ENCODE measurements around the gene EIF4E1B.

EIF4E1B gene

DNA sequence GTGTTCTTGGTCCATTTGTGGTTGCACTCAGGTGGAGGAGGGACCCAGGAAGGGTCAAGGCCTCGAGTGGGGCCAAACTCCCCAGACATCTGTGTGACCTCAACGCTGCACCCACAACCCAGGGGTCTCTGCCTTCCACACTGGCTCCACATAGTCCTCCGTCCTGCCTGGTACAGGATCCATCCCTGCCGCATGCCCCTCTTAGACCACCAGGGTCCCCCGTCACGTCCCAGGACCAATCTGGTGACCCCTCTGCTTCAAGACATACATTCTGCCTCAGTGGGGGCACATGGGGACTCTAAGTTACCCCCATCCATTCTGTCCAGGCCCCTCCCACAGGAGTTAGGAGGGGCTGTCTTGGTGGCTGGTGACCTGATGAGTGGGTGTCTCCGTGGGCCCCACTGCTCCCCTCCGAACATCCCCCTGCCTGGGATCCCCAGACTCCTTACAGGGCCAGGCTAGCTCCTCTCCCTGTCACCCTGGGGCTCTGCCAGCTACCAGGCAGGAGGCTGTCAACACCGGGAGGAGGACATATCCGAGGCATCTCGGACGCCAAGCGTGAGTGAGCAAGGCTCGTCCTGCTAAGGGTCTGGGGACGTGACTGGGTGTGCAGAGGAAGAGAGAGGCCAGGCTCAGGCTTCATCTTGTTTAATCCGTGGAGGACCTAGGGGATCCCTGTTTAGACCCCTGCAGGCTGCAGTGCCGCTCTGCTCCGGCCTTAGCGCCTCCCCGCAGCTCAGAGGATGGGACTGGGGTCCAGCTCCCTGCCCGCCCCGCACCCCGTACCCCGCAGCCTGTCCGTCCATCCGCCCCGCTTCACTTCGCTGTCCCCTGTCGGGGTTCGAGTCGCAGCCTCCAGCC is 49.1 kb downstream of the EIF4E1B start:
- in situ Hi-C loops (cut with HindIII; ENCODE audit: low sequenced_read_pairs) = no loop called here

DNA sequence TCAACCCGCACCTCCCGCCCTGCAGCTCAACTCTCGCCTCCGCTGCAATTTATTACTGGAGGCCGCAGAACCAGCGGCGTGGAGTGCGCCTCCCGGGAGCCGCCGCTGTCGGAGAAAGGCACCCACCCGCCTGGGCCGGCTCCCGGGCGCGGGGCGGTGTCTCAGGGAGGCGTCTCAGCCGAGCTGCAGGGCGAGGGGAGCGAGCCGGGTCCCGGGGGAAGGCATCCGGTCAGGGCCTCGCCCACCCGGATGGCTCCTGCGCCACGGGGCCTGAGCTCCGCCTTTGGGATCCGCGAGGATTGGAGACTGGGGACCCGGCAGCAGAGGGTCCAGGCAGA is 49.7 kb downstream of the EIF4E1B start:
- in situ Hi-C loops (cut with HindIII; ENCODE audit: low sequenced_read_pairs) = no loop called here

DNA sequence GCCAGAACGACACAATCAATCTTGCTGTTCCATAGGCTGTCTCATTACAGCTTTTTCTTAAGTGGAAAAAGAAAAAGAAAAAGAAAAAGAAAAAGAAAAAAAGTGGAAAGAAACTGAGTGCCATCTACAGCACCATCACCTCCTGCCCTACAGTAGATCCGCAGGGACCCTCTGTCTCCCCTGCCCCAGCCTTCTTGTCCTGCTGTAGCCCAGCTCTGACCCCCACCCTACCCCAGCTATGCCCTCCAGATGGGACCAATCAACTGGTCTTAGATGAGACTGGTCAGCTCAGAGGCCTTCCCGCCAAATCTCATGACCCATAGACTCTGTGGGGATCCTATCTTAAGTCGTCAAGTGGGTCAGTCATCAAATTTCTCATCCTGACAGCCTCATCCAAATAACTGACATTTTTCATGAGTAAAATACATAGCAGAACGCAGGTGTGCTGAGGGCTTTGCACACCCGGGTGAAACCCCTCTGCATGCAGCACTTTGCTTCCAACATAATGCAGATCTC is 51.6 kb downstream of the EIF4E1B start:
- in situ Hi-C loops (cut with HindIII; ENCODE audit: low sequenced_read_pairs) = no loop called here

DNA sequence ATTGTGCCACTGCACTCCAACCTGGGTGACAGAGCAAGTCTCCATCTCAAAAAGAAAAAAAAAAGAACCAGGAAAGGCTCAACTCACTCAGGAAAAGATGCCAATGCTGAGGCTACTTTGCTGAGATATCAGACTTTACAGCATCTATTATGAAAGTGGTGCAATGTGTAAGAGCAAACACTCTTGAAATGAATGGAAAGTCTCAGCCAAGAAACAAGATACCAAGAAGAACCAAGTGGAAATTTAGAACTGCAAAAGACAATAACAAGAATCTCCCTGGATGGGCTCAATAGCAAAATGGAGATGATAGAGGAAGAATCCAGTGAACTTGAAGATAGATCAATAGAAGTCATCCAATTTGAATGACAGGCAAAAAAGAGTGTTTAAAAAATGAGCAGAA is 54.5 kb downstream of the EIF4E1B start:
- in situ Hi-C loops (cut with HindIII; ENCODE audit: low sequenced_read_pairs) = no loop called here

DNA sequence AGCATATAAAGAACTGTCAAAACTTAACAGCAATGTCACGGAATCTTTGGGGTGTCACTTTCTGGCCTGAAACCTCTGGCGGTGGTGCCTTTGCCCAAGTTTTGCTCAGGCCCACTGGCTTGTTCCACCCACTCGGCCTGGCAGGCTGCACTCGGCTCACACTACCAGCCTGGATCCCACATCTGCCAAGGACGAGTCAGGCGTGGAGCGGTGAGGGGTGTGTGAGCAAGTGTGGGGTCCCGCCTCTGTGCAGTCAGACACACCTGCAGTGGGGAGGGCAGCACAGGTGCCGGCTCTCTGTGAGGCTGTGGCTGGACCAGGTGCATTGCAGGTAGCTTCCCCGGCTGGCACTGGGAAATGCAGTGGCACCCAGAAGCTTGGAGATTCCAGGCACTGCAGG is 56.8 kb downstream of the EIF4E1B start:
- in situ Hi-C loops (cut with HindIII; ENCODE audit: low sequenced_read_pairs) = no loop called here

DNA sequence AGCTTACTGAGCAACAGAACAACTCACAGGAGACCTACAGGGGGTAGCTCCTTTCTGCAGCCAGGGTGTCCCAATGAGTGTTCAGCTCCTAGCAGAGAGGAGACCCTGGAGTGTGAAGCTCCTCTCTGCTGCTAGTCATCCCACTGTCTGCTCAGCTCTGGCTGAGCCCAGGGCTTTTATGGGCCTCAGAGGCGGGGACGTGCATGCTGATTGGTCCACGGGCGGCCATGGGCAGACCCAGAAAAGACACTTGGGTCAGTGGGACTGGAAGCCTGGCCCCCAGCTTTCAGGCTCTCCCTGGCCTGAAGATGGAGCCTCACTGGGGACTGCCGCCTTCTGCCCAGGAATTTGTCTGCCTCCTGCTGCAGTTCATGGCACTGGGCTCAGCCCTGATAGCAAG is 57.4 kb downstream of the EIF4E1B start:
- in situ Hi-C loops (cut with HindIII; ENCODE audit: low sequenced_read_pairs) = no loop called here

DNA sequence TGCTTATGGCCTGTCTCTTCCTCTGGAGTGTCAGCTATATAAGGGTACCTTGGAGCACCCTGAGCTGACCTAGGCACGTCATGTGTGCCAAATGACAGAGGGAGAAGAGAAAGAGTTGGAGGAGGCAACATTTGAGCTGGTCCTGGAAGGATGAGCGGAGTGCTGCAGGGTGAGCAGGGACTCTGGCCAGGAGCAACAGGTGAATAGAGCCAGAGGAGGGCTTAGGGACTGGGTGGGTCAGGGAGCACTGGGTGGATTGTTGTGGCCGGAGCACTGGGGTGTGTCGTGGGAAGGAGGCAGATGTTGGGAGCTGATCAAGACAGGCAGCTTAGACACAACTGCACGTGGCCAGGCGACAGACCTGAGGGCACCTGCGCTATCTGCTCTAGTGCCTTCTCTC is 60.4 kb downstream of the EIF4E1B start:
- in situ Hi-C loops (cut with HindIII; ENCODE audit: low sequenced_read_pairs) = no loop called here

DNA sequence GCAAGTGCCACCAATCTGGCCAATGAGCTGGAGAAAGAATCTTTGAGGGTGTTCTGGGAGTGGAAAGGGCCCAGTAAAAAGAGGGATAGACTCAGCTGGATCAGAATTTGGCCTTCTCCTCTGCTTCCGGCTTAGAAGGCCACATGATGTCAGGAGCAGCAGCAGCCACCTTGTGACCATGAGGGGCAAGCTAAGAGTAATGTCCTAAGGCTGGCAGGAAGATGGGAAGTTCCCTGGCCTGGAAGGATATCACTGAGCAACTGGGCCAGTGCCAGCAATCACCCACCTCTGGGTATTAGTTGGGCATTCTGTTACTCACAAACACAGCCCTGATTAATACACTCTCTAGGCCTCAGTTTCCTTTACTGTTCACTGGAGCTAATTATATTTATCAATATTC is 61.0 kb downstream of the EIF4E1B start:
- in situ Hi-C loops (cut with HindIII; ENCODE audit: low sequenced_read_pairs) = no loop called here

DNA sequence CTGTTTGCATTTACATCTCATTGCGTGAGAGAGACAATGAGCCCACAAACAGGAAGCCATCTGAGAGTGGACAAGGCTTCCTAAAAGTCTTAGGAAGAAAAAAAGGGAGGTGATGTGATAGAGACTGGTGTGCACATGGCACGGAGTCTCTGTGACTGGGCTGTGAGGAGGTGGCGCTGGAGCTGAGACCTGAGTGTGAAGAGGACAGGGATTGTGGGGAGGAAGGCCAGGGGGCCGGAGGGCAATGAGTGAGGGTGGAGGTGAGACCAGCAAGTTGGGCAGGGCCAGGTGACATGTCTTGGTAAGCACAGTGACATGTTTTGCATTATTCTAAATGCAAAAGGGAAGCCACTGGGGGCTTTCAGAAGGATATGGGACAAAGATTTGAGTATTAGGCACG is 61.9 kb downstream of the EIF4E1B start:
- in situ Hi-C loops (cut with HindIII; ENCODE audit: low sequenced_read_pairs) = no loop called here

DNA sequence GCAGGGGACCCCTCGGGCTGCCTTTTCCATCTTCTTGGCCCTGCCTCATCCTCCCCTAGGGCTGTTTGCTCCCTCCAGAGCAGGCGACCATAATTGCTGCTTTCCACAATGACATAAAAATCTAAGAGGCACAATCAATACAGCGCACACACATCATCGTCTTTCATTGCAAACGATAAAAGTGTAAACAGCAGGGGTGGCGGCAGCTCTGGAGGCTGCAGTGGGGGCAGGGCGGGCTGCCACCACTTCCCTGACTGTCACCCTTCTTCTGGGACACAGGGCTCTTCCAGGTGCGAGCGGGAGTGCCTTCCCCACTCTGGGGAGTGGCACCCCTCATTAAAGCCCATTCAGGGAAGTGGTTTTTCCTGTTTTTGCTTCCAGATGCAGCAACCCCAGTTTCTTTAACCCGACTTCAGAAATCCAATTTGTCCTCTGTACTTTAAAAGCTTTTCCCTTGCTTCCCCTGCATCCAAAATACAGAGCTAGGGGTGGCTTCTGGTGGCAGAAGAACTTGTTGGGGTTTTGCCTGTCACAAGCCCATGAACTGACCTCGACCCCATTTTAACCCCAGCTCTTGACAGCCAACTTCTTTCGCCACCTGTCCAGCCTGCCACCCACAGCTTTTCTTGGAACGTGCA is 62.5 kb downstream of the EIF4E1B start:
- in situ Hi-C loops (cut with HindIII; ENCODE audit: low sequenced_read_pairs) = no loop called here

DNA sequence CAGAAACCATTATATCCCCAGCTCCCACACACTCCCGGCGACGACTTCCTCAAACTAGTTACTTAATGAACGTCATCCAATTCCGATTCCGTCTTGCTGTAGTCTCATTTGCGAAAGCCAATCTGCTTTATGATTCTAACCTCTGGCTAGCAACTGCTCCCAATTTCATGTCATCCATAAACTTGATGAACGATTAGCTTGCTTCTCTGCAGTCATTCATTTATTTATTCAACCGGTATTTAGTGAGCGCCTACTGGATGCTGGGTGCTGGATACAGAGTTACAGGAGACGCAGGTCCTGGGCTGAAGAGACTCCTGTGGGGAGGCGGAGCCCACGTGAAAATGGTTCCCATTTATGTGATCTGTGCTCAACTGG is 63.0 kb downstream of the EIF4E1B start:
- in situ Hi-C loops (cut with HindIII; ENCODE audit: low sequenced_read_pairs) = no loop called here

DNA sequence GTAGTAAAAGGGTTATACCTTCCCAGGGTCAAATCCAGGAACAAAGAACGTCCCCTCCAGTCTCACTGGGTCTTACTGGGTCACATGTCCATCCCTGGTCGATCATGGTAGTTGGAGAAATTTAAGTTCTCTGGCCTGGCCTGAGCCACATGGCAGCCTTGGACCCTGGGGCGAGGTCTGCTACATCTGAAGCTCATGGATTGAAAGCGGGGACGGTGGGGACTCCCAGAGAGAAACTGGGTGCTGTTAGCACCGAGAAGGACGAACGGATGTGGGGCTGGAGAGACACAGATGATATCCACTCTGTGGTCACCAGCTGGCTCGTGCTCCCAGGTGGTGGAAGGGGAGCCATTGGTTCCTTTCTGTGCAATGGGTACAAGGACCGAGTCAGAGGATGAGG is 63.7 kb downstream of the EIF4E1B start:
- in situ Hi-C loops (cut with HindIII; ENCODE audit: low sequenced_read_pairs) = no loop called here

DNA sequence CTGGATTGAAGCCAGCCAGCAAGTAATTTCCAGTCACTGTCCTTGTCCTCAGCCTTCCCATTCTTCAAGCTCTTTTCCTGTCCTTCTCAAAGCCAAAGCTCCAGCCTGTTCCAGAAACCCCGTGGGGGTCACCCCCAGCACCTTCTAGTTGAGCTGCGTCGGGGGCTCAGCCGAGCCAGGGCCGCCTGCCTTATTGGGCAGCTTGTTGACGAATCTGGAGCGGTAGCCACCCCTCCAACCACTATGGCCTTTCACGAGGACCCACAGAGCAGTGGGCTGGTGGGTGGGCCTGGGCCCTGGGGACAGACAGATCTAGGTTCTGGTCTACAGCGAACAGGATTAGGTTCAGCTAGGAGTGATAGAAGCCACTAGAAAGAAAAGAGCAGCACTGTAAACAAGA is 64.2 kb downstream of the EIF4E1B start:
- in situ Hi-C loops (cut with HindIII; ENCODE audit: low sequenced_read_pairs) = no loop called here

DNA sequence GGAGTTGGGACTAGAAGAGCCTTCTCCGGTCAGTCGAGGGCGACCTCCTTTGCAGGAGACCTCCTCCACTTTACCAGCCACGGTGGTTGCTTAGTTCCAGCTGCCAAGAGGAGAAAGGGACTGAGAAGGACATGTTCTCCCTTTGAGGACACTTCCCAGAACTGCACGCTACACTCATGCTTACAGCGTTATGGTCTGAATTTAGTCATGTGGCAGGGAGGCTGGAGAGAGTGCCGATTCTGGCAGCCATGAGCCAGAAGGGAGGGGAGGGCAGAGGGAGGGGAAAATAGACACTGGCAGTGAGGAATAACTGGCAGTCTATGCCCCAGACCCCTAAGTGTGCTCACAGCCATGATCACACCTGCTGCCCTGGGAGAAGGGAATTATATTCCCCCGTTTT is 64.6 kb downstream of the EIF4E1B start:
- in situ Hi-C loops (cut with HindIII; ENCODE audit: low sequenced_read_pairs) = no loop called here

Data from endothelial cell of hepatic sinusoid (primary cell).